ENCODE results near the gene OCRL. TPM values are rescaled to one million over a fixed set of nuclear protein-coding genes. Genes with fewer than 3 reads are reported as not detected.
"Not testable (repeated sequence)": the region's sequence is repeated elsewhere in the genome, so short reads cannot be mapped to it uniquely, and the experiment has no call there.

OCRL gene
- total RNA-seq, 4 donors from 2014 or later, result 32.4 to 72.1 (median 57.8) TPM

- Histone ChIP-seq H3K4me1 (peaks cover 0 to 26% (median 3%) of the 10 kb centered on the region in 3 donors), H3K4me3 (no peak overlapping the region), H3K36me3 (peaks cover 0 to 60% of the 10 kb centered on the region in 2 donors), H3K9me3 (no peaks in the 10 kb centered on the region), H3K27me3 (no peaks in the 10 kb centered on the region), H3K27ac (no peak overlapping the region)
- 59 to 83% methylated on average over 3 of the region's 3 CpGs for WGBS, 2 donors (ENCODE audit: low coverage in 1 of 2)
- TF ChIP-seq POLR2A (IDR thresholded peaks at IDR 0.05) (no peak), POLR2AphosphoS5 (IDR thresholded peaks at IDR 0.05) (no peak), EP300 (IDR thresholded peaks at IDR 0.05) (no peak), CTCF (IDR thresholded peaks at IDR 0.05) (no peak)
- no peak for ATAC-seq
Observed at GRCh38 chrX:129561453-129561852, 21.4 kb downstream of the OCRL start.

- not testable (repeated sequence) for H3K9me3 ChIP-seq, H3K4me3 ChIP-seq, ATAC-seq, H3K27me3 ChIP-seq, H3K27ac ChIP-seq
- peaks cover 0 to 63% of the 10 kb centered on the region in 2 donors for H3K36me3 ChIP-seq
- no CpG with 5 or more reads among the region's 5 CpGs for WGBS, 2 donors (ENCODE audit: low coverage in 1 of 2)
- H3K4me1 ChIP-seq, result peaks cover 0 to 16% (median 3%) of the 10 kb centered on the region in 3 donors
Observed at GRCh38 chrX:129564345-129564744, 24.3 kb downstream of the OCRL start.

GRCh38 chrX:129565046-129565650, 25.1 kb downstream of the OCRL start:
- no peak for TF ChIP-seq POLR2AphosphoS5 (IDR thresholded peaks at IDR 0.05)
- no peak for TF ChIP-seq POLR2A (IDR thresholded peaks at IDR 0.05)
- no peak for TF ChIP-seq EP300 (IDR thresholded peaks at IDR 0.05)
- no peak for TF ChIP-seq CTCF (IDR thresholded peaks at IDR 0.05)
- no peak for ATAC-seq
- H3K27ac ChIP-seq, result no peak overlapping the region
- peaks cover 0 to 63% of the 10 kb centered on the region in 2 donors for H3K36me3 ChIP-seq
- H3K27me3 ChIP-seq, result no peaks in the 10 kb centered on the region
- H3K9me3 ChIP-seq, result no peaks in the 10 kb centered on the region
- WGBS, 2 donors (ENCODE audit: low coverage in 1 of 2), result 8% methylated on average over 2 of the region's 3 CpGs
- no peak overlapping the region for H3K4me3 ChIP-seq
- H3K4me1 ChIP-seq, result peaks cover 0 to 16% (median 3%) of the 10 kb centered on the region in 3 donors

- Histone ChIP-seq H3K4me3 (no peak overlapping the region), H3K4me1 (peaks cover 0 to 16% (median 3%) of the 10 kb centered on the region in 3 donors), H3K27me3 (no peaks in the 10 kb centered on the region), H3K36me3 (peaks cover 0 to 60% of the 10 kb centered on the region in 2 donors), H3K27ac (no peak overlapping the region), H3K9me3 (no peaks in the 10 kb centered on the region)
- no peak for ATAC-seq
- TF ChIP-seq POLR2A (IDR thresholded peaks at IDR 0.05) (no peak), POLR2AphosphoS5 (IDR thresholded peaks at IDR 0.05) (no peak), EP300 (IDR thresholded peaks at IDR 0.05) (no peak), CTCF (IDR thresholded peaks at IDR 0.05) (no peak)
- WGBS, 2 donors (ENCODE audit: low coverage in 1 of 2), result 0 to 9% methylated on average over 1 of the region's 1 CpG
Observed at GRCh38 chrX:129566073-129566472, 26.0 kb downstream of the OCRL start.

- TF ChIP-seq CTCF (IDR thresholded peaks at IDR 0.05), result no peak
- no peak for TF ChIP-seq POLR2A (IDR thresholded peaks at IDR 0.05)
- TF ChIP-seq EP300 (IDR thresholded peaks at IDR 0.05), result no peak
- no peaks in the 10 kb centered on the region for H3K9me3 ChIP-seq
- H3K4me1 ChIP-seq, result peaks cover 0 to 28% (median 3%) of the 10 kb centered on the region in 3 donors
- H3K4me3 ChIP-seq, result no peak overlapping the region
- no peaks in the 10 kb centered on the region for H3K27me3 ChIP-seq
- H3K27ac ChIP-seq, result no peak overlapping the region
- no peak for ATAC-seq
- 86% methylated on average over 1 of the region's 3 CpGs; no CpG with 5 or more reads in 1 of the 2 donors for WGBS, 2 donors (ENCODE audit: low coverage in 1 of 2)
- H3K36me3 ChIP-seq, result peaks cover 0 to 38% of the 10 kb centered on the region in 2 donors
Observed at GRCh38 chrX:129568349-129568748, 28.3 kb downstream of the OCRL start.

All from gastroesophageal sphincter (tissue), 4 donors.